Type B pancreatic cell (in vitro differentiated cells): ENCODE results near the gene SPESP1. TPM values are rescaled to one million over a fixed set of nuclear protein-coding genes. Genes with fewer than 3 reads are reported as not detected.
"Not testable (repeated sequence)": the region's sequence is repeated elsewhere in the genome, so short reads cannot be mapped to it uniquely, and the experiment has no call there.

ENCODE experiments used
- DNase-seq: peaks from one replicate; pipeline ENCODE4 v3.0.0; 2021; ENCODE audit warnings: mixed read lengths; ENCODE audit not compliant: unreplicated experiment; ENCODE audit errors: extremely low spot score
- H3K27ac Mint-ChIP-seq: 2 replicates; pipeline ENCODE4 v1.8.0; 2021; ENCODE audit warnings: mild to moderate bottlenecking, mixed read lengths
- H3K27me3 Mint-ChIP-seq: 2 replicates; pipeline ENCODE4 v1.8.0; 2021; ENCODE audit warnings: mixed read lengths
- H3K36me3 Mint-ChIP-seq: 2 replicates; pipeline ENCODE4 v1.8.0; 2021; ENCODE audit warnings: mixed read lengths
- H3K4me1 Mint-ChIP-seq: one replicate; pipeline ENCODE4 v1.8.0; 2021; ENCODE audit warnings: mixed read lengths; ENCODE audit not compliant: unreplicated experiment
- H3K4me3 Mint-ChIP-seq: 2 replicates; pipeline ENCODE4 v1.8.0; 2021; ENCODE audit warnings: mild to moderate bottlenecking, mixed read lengths
- H3K9me3 Mint-ChIP-seq: 2 replicates; pipeline ENCODE4 v1.8.0; 2021; ENCODE audit warnings: mixed read lengths
- total RNA-seq: library from RNA; stranded (reverse); gene quantifications from 2 replicates; pipeline ENCODE4 v1.2.1, GENCODE V29; 2021; ENCODE audit warnings: low replicate concordance
- TF ChIP-seq, protein P1 (sequence below): fragments of 200-600 bp; sonication (generic); conservative IDR thresholded peaks from 2 replicates; pipeline ENCODE4 v1.5.0; 2021; ENCODE audit warnings: antibody characterized with exemption, mild to moderate bottlenecking

The SPESP1 gene
- total RNA-seq, 1 donor from 2014 or later: not detected

DNA sequence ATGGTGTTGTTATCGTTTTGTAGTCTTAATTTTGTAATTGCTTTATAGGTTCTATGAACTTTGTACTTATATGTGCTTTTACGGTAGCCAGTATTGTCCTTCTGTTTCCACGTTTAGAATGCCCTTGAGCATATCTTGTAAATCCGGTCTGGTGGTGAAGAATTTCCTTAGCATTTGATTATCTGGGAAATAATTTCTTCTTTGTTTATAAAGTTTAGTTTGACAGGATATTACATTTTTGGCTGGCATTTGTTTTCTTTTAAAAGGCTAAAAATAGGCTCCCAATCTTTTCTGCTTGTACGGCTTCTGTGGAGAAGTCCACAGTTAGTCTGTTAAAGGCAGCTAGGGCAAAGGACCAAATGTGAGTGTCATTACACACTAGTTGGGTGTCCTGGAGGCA, 36.7 kb downstream of the SPESP1 start:
- H3K9me3 Mint-ChIP-seq: peaks cover 9% of the 10 kb centered on the region
- TF ChIP-seq, protein P1, sequence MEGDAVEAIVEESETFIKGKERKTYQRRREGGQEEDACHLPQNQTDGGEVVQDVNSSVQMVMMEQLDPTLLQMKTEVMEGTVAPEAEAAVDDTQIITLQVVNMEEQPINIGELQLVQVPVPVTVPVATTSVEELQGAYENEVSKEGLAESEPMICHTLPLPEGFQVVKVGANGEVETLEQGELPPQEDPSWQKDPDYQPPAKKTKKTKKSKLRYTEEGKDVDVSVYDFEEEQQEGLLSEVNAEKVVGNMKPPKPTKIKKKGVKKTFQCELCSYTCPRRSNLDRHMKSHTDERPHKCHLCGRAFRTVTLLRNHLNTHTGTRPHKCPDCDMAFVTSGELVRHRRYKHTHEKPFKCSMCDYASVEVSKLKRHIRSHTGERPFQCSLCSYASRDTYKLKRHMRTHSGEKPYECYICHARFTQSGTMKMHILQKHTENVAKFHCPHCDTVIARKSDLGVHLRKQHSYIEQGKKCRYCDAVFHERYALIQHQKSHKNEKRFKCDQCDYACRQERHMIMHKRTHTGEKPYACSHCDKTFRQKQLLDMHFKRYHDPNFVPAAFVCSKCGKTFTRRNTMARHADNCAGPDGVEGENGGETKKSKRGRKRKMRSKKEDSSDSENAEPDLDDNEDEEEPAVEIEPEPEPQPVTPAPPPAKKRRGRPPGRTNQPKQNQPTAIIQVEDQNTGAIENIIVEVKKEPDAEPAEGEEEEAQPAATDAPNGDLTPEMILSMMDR: no peak

DNA sequence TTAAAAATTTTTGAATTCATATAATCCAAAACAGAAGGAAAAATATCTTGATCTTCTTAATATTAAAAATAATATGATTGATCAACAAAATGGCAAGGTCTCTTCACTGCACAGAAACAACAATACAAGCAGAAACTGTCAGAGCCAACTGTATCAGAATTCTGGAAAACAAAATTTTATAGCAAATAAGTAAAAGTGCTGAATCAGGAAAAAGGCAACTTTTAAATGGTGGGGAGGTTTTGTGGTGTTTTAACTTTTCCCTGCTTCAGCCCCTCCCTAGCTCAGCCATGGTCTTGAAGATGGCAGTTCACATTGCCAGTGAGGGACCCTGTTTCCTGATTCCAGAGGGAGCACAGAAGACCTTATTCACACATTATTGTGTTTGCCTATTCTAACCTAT, 37.6 kb downstream of the SPESP1 start:
- H3K9me3 Mint-ChIP-seq: peaks cover 9% of the 10 kb centered on the region

More for the DNA sequence above, 36.7 kb downstream of the SPESP1 start:
- Mint-ChIP-seq H3K36me3 (no peaks in the 10 kb centered on the region), H3K27ac (no peak overlapping the region), H3K4me1 (no peaks in the 10 kb centered on the region), H3K27me3 (peaks cover 16% of the 10 kb centered on the region), H3K4me3 (no peak overlapping the region)
- no peak for DNase-seq

GRCh38 chr15:68969298-68969697, 39.0 kb downstream of the SPESP1 start:
- Mint-ChIP-seq H3K4me3 (no peak overlapping the region), H3K9me3 (peaks cover 9% of the 10 kb centered on the region), H3K27me3 (peaks cover 5% of the 10 kb centered on the region), H3K27ac (no peak overlapping the region), H3K36me3 (no peaks in the 10 kb centered on the region), H3K4me1 (no peaks in the 10 kb centered on the region)
- DNase-seq: no peak
- TF ChIP-seq, protein P1: no peak

More for the DNA sequence above, 37.6 kb downstream of the SPESP1 start:
- Mint-ChIP-seq H3K27ac (no peak overlapping the region), H3K4me3 (no peak overlapping the region), H3K27me3 (peaks cover 8% of the 10 kb centered on the region), H3K4me1 (no peaks in the 10 kb centered on the region), H3K36me3 (no peaks in the 10 kb centered on the region)
- DNase-seq: no peak
- TF ChIP-seq, protein P1: no peak

GRCh38 chr15:68972201-68973065, 42.1 kb downstream of the SPESP1 start:
- H3K4me3 Mint-ChIP-seq: no peak overlapping the region
- no peak for DNase-seq
- H3K9me3 Mint-ChIP-seq: peaks cover 10% of the 10 kb centered on the region
- TF ChIP-seq, protein P1: no peak
- H3K4me1 Mint-ChIP-seq: no peaks in the 10 kb centered on the region
- no peak overlapping the region for H3K27ac Mint-ChIP-seq
- H3K27me3 Mint-ChIP-seq: no peaks in the 10 kb centered on the region
- H3K36me3 Mint-ChIP-seq: no peaks in the 10 kb centered on the region

GRCh38 chr15:68975651-68976160, 45.4 kb downstream of the SPESP1 start:
- DNase-seq, H3K4me1 Mint-ChIP-seq, H3K27me3 Mint-ChIP-seq, H3K9me3 Mint-ChIP-seq, H3K27ac Mint-ChIP-seq, H3K4me3 Mint-ChIP-seq, H3K36me3 Mint-ChIP-seq: not testable (repeated sequence)

DNA sequence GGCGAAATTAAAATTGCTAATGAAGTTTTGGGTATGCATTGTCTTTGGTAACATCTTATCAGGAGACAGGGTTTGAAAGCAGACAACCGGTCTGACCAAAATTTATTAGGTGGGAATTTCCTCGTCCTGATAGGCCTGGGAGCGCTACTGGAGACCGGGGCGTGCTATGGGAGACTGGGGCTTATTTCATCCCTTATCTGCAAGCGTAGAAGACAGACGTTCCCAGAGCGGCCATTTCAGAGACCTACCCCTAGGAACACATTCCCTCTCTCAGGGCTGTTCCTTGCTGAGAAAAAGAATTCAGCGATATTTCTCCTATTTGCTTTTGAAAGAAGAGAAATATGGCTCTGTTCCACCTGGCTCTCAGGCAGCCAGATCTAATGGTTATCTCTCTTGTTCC, 47.1 kb downstream of the SPESP1 start:
- not testable (repeated sequence) for H3K27me3 Mint-ChIP-seq, H3K4me1 Mint-ChIP-seq, H3K9me3 Mint-ChIP-seq, H3K27ac Mint-ChIP-seq, DNase-seq, H3K36me3 Mint-ChIP-seq, H3K4me3 Mint-ChIP-seq
